22Rv1 (cell line): ENCODE measurements around the gene GALNT4.
A peak's percentile ranks its signal among the peaks of the same experiment; 100 is the strongest.

Experiments used
- H3K27ac ChIP-seq: fragments of 450-650 bp; 2 replicates; pipeline ENCODE4 v1.5.1; 2017
- CTCF ChIP-seq: fragments of 450-650 bp; IDR thresholded peaks from 2 replicates; pipeline ENCODE4 v1.5.1; 2017; ENCODE audit warnings: mild to moderate bottlenecking
- ZFX ChIP-seq: fragments of 450-650 bp; IDR thresholded peaks from 2 replicates; pipeline ENCODE4 v1.6.1; 2017; ENCODE audit warnings: antibody characterized with exemption, borderline replicate concordance

Gene GALNT4

GRCh38 chr12:89494411-89495231, 30.0 kb downstream of the GALNT4 start:
- no peak overlapping the region for H3K27ac ChIP-seq
- TF ChIP-seq CTCF (no peak), ZFX (no peak)

- H3K27ac ChIP-seq = 0 out of 2 replicates have a peak overlapping the region, but pooled peaks have one; percentile 6
- TF ChIP-seq ZFX (no peak), CTCF (no peak)
Measured at GRCh38 chr12:89493670-89494302, 30.8 kb downstream of the GALNT4 start.

- peak overlapping the region; percentile 6; the same call in 1 of the 2 replicates for H3K27ac ChIP-seq
- TF ChIP-seq ZFX (no peak), CTCF (no peak)
Measured at GRCh38 chr12:89492883-89493282, 31.7 kb downstream of the GALNT4 start.

GRCh38 chr12:89490922-89491321, 33.7 kb downstream of the GALNT4 start:
- H3K27ac ChIP-seq = no peak overlapping the region
- TF ChIP-seq CTCF (no peak), ZFX (no peak)

- no peak for TF ChIP-seq CTCF
- no peak for TF ChIP-seq ZFX
- no peak overlapping the region for H3K27ac ChIP-seq
Measured at GRCh38 chr12:89486264-89486663, 38.3 kb downstream of the GALNT4 start.

- TF ChIP-seq ZFX = no peak
- no peak for TF ChIP-seq CTCF
- H3K27ac ChIP-seq = no peak overlapping the region
Measured at GRCh38 chr12:89484470-89484869, 40.1 kb downstream of the GALNT4 start.
